ENCODE data around the gene EEFSEC.

DNA sequence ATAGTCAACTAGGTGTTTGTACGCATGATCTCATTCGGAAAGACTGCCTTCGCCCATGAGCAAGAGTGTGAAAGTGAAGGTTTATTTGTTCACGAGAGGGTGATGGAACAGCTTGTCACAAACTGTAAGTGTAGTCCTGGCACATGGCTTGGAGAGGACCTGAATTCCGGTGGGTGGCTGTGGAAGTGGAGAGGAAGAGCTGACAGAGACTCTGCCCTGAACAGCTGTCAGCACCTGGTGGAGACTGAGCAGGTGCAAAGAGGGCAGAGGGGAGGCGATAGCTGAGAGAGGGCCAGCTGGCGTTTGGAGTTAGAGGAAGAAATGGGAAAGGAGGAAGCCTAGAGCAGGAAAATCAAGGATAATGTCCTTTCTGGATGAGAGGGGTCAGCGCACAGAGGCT lies 155.7 kb downstream of the EEFSEC start:
- TF ChIP-seq, protein P1, sequence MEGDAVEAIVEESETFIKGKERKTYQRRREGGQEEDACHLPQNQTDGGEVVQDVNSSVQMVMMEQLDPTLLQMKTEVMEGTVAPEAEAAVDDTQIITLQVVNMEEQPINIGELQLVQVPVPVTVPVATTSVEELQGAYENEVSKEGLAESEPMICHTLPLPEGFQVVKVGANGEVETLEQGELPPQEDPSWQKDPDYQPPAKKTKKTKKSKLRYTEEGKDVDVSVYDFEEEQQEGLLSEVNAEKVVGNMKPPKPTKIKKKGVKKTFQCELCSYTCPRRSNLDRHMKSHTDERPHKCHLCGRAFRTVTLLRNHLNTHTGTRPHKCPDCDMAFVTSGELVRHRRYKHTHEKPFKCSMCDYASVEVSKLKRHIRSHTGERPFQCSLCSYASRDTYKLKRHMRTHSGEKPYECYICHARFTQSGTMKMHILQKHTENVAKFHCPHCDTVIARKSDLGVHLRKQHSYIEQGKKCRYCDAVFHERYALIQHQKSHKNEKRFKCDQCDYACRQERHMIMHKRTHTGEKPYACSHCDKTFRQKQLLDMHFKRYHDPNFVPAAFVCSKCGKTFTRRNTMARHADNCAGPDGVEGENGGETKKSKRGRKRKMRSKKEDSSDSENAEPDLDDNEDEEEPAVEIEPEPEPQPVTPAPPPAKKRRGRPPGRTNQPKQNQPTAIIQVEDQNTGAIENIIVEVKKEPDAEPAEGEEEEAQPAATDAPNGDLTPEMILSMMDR (IDR thresholded peaks at IDR 0.05) = no peak
- no peak for TF ChIP-seq POLR2A (IDR thresholded peaks at IDR 0.05)
- no peak for TF ChIP-seq EP300 (IDR thresholded peaks at IDR 0.05)
